Panc1 (cell line): ENCODE data around the gene DVL1. TPM values are rescaled to one million over a fixed set of nuclear protein-coding genes. Genes with fewer than 3 reads are reported as not detected.

Source experiments
- ATAC-seq: fragments of 200-7000 bp; cut with Tn5 transposase; 2 replicates; pipeline ENCODE4 v1.9.1; 2020; ENCODE audit warnings: mild to moderate bottlenecking, moderate library complexity
- BruUV-seq: library from RNA; stranded (reverse); fragments of 400-500 nt; replicated peaks from 2 replicates; lab custom pipeline; 2021; lab: Mats Ljungman, UMichigan
- CTCF ChIA-PET: fragments of 300-600 bp; sonication (Branson Sonifier 250); formaldehyde crosslinking; loops from one replicate; lab custom pipeline; 2022; ENCODE audit warnings: antibody characterized with exemption; lab: Charles Lee
- POLR2A ChIA-PET: fragments of 300-600 bp; sonication (Branson Sonifier 250); formaldehyde crosslinking; loops from one replicate; lab custom pipeline; 2022; ENCODE audit warnings: antibody characterized with exemption; lab: Charles Lee
- DNase-seq: peaks from one replicate; pipeline ENCODE4 v3.0.0-alpha.2; 2010; ENCODE audit warnings: low read depth, low spot score
- H3K27ac ChIP-seq: 2 replicates; pipeline ENCODE4 v1.5.1; 2011; ENCODE audit warnings: mild to moderate bottlenecking, low read length, inconsistent platforms
- H3K27me3 ChIP-seq: fragments of 200-500 bp; sonication (Bioruptor generic); 2 replicates; pipeline ENCODE4 v1.6.0; 2014; ENCODE audit warnings: low read length, inconsistent platforms; ENCODE audit not compliant: control insufficient read depth, insufficient read depth
- H3K36me3 ChIP-seq: fragments of 200-500 bp; sonication (Bioruptor generic); 2 replicates; pipeline ENCODE4 v1.5.1; 2014; ENCODE audit warnings: inconsistent platforms, mild to moderate bottlenecking, low read length, moderate library complexity; ENCODE audit not compliant: control insufficient read depth, insufficient read depth
- H3K4me1 ChIP-seq: 2 replicates; pipeline ENCODE4 v1.5.1; 2011; ENCODE audit warnings: inconsistent platforms, mild to moderate bottlenecking, low read length, moderate library complexity; ENCODE audit not compliant: control insufficient read depth, insufficient read depth
- H3K4me3 ChIP-seq, 2 experiments: 2 replicates each; pipeline ENCODE4 v1.5.1; 2011 to 2012; ENCODE audit warnings: low read depth in 2 of 2, low read length in 2 of 2, mild to moderate bottlenecking in 2 of 2, inconsistent platforms in 1 of 2, moderate library complexity in 1 of 2
- H3K9me3 ChIP-seq: fragments of 200-500 bp; sonication (Bioruptor generic); 2 replicates; pipeline ENCODE4 v1.5.1; 2014; ENCODE audit warnings: low read depth, mild to moderate bottlenecking, inconsistent platforms, low read length, moderate library complexity; ENCODE audit not compliant: control insufficient read depth, insufficient read depth
- CTCF ChIP-seq: fragments of 450-650 bp; IDR thresholded peaks from 2 replicates; pipeline ENCODE4 v1.5.1; 2017; ENCODE audit warnings: mild to moderate bottlenecking
- POLR2AphosphoS5 ChIP-seq: IDR thresholded peaks from 2 replicates; pipeline ENCODE4 v1.6.1; 2012; ENCODE audit warnings: mild to moderate bottlenecking, low read depth, low read length, moderate library complexity
- REST ChIP-seq, 2 experiments: IDR thresholded peaks; 2 replicates each; pipeline ENCODE4 v1.6.1; 2011 to 2012; ENCODE audit warnings: low read depth in 2 of 2, control low read depth in 1 of 2, low read length in 1 of 2, mild to moderate bottlenecking in 1 of 2, moderate library complexity in 1 of 2; ENCODE audit not compliant: insufficient read depth in 1 of 2
- SIN3A ChIP-seq: IDR thresholded peaks from 2 replicates; pipeline ENCODE4 v1.6.1; 2012; ENCODE audit warnings: low read depth, mild to moderate bottlenecking, low read length, moderate library complexity, borderline replicate concordance; ENCODE audit not compliant: insufficient read depth
- TCF7L2 ChIP-seq: IDR thresholded peaks from 2 replicates; pipeline ENCODE4 v1.6.1; 2011; ENCODE audit warnings: mild to moderate bottlenecking, low read depth, low read length, inconsistent platforms
- in situ Hi-C: cut with HindIII; loops from 2 replicates; pipeline ENCODE4 v1.10.0; 2016; ENCODE audit warnings: low sequenced_read_pairs, low pct_unique_long_range_greater_than_20kb
- intact Hi-C: fragments of 100-400 bp; cut with micrococcal nuclease; formaldehyde crosslinking; loops from one replicate; pipeline ENCODE4 v1.10.0; 2022; ENCODE audit not compliant: unreplicated experiment
- total RNA-seq: library from RNA; stranded (reverse); gene quantifications from one replicate; pipeline ENCODE4 v1.2.1, GENCODE V29; 2021; ENCODE audit not compliant: unreplicated experiment

DVL1 gene
- total RNA-seq, 1 experiment from 2014 or later = 144 TPM

DNA sequence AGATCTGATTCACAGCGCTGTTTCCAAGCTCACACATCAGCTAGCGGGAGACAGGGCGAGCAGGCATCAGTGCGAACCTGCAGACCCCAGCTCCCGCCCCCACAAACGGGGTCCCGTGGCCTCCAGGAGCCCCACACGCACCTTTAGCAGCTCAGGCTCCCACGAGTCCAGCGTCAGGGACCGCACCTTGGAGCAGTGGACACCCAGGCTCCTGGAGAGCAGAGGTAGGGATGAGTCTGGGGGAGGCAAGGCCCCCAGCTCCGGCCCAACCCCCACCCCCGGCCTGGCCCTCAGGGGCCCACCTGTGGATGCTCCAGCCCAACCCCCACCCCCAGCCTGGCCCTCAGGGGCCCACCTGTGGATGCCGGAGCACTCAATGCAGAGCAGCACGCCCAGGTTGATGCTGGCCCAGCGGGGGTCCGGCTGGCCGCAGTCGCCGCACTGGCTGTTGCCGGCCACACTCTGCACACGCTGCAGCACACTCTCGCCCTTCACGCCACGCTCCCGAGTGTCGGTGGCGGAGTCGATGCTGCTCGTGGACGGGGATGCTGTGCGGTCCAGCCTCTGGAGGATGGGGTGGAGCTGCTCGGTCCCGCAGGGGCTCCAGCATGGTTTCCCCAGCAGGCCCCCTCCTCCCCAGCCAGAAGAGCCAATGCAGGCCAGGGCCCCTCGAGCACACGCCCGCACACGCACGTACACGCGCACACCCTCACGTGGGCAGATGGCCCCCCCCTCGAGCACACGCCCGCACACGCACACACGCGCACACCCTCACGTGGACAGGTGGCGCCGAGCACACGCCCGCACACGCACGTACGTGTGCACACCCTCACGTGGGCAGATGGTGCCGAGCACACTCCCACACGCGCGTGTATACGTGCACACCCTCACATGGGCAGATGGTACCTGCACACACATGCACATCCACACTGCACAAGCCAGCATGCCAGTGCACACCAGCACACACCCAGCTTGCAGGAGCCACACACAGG lies 52.9 kb downstream of the DVL1 start:
- CTCF ChIA-PET = interaction anchor here (0.6 kb wide), 1 partner anchor 106 kb away, joined by 5 read pairs; no protein-coding TSS in a partner anchor
- no peak for ATAC-seq
- no TSS peak for BruUV-seq

More for the DNA sequence above, 52.9 kb downstream of the DVL1 start:
- POLR2A ChIA-PET = no interaction called here
- no peaks in the 10 kb centered on the region for H3K9me3 ChIP-seq
- peaks cover 2% of the 10 kb centered on the region; the same call in 1 of the 2 replicates for H3K4me1 ChIP-seq
- no peak for TF ChIP-seq SIN3A
- no peak for TF ChIP-seq POLR2AphosphoS5
- no peak for TF ChIP-seq TCF7L2
- no peak for TF ChIP-seq REST (IDR thresholded peaks at IDR 0.05; ENCODE audit: insufficient read depth in 1 of 2, low read depth in 2 of 2, low read length in 1 of 2)
- no peak for TF ChIP-seq CTCF
- no peak for DNase-seq
- no peaks in the 10 kb centered on the region for H3K27me3 ChIP-seq
- in situ Hi-C loops = no loop called here
- intact Hi-C loops = no loop called here
- no peak overlapping the region for H3K4me3 ChIP-seq
- no peak overlapping the region for H3K27ac ChIP-seq
- no peaks in the 10 kb centered on the region for H3K36me3 ChIP-seq
